ENCODE measurements around the gene GOLGA6C.
A peak's percentile ranks its signal among the peaks of the same experiment; 100 is the strongest.
"Not testable (repeated sequence)": the region's sequence is repeated elsewhere in the genome, so short reads cannot be mapped to it uniquely, and the experiment has no call there.

GOLGA6C gene

DNA sequence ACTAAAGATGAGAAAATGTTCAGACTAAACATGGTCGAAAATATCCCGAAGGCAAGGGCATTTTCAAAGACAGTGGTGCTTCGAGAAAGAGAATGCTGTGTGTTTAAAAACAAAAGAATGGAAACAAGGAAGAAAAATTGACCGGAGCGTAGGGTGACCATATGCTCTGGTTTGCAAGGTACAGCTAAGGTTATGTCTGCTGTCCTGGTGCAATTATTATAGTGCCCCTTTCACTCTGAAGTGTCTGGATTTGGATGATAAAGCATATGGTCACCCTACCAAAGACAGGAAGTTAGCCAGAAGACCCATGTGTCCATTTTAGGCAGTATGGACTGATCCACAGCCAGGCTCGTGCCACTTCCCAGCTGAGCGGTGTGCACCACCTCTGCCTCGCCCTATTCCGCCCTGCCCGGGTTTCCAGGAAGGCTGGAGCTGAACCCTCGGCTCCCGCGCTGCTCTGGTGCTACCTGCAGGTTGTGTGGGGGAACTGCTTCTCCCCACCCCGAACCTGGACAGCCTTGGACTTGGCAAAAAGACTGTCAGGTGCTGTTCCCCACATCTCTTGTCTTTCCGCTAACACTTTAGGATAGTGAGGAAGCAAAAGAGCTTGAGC, 49.8 kb downstream of the GOLGA6C start:
- no peak overlapping the region for H3K27ac ChIP-seq
- TF ChIP-seq, protein P1, sequence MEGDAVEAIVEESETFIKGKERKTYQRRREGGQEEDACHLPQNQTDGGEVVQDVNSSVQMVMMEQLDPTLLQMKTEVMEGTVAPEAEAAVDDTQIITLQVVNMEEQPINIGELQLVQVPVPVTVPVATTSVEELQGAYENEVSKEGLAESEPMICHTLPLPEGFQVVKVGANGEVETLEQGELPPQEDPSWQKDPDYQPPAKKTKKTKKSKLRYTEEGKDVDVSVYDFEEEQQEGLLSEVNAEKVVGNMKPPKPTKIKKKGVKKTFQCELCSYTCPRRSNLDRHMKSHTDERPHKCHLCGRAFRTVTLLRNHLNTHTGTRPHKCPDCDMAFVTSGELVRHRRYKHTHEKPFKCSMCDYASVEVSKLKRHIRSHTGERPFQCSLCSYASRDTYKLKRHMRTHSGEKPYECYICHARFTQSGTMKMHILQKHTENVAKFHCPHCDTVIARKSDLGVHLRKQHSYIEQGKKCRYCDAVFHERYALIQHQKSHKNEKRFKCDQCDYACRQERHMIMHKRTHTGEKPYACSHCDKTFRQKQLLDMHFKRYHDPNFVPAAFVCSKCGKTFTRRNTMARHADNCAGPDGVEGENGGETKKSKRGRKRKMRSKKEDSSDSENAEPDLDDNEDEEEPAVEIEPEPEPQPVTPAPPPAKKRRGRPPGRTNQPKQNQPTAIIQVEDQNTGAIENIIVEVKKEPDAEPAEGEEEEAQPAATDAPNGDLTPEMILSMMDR (conservative IDR thresholded peaks at IDR 0.05), result peak; percentile 42

DNA sequence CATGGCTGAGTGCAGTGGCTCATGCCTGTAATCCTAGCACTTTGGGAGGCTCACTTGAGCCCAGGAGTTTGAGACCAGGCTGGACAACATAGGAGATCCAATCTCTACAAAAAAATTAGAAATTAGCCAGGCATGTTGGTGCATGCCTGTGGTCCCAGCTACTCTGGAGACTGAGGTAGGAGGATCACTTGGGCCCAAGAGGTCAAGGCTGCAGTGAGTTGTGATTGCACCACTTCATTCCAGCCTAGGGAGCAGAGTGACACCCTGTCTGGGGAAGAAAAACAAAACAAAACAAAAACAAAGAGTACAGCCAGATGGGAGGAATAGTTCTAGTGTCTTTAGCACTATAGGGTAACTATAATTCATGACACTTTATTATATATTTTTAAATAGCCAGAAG, 51.6 kb downstream of the GOLGA6C start:
- H3K27ac ChIP-seq, result no peak overlapping the region
- TF ChIP-seq, protein P1 (conservative IDR thresholded peaks at IDR 0.05), result no peak

DNA sequence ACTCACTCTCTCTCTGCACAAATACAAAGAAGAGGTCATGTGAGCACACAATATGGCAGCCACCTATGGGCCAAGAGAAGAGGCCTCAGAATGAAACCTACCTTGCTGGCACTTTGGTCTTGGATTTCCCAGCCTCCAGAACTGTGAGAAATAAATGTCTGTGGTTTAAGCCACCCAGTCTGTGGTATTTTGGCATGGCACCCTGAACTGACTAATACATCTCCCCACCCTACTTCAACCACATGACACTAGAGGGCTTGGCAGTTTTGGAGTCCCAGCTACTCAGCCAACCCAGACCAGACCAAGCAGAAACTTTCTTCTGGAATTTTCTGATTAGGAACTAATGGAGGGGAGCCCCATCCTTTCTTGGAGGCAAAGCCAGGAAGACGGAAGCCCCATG, 54.4 kb downstream of the GOLGA6C start:
- not testable (repeated sequence) for H3K27ac ChIP-seq

DNA sequence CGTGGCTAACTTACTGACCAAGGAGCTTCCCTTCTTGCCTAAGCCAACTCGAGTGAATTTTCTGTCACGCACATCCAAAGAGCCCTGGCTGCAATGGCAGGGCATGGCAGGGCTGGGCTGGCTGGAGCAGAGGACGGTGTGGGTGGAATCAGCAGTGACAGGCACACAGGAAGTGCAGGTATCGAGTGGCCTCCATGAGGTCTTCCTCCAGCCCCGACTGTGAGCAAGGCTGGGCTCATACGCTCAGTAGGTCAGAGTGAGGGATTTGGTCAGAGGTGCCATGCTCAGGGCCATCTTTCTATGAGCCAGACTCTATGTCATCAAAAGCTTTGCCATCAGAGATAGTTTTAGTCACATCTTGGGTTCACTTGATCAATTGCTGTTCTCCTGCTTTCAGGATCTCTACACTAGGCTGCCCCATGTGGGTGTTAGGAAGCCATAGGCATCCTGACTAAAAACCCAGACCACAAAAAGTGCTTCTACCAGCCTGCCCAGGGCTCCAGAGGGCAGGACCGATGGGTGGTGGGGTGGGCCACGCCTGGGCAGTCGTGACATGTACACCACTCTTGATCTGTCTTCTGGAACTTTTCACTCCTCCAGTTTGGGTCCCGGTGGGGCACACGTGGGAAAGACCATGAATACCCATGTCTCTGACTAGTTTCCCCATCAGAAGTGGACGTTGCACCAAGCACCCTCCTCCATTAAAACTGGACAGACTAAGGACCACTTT, 55.1 kb downstream of the GOLGA6C start:
- TF ChIP-seq, protein P1 (conservative IDR thresholded peaks at IDR 0.05), result no peak
- no peak overlapping the region for H3K27ac ChIP-seq

DNA sequence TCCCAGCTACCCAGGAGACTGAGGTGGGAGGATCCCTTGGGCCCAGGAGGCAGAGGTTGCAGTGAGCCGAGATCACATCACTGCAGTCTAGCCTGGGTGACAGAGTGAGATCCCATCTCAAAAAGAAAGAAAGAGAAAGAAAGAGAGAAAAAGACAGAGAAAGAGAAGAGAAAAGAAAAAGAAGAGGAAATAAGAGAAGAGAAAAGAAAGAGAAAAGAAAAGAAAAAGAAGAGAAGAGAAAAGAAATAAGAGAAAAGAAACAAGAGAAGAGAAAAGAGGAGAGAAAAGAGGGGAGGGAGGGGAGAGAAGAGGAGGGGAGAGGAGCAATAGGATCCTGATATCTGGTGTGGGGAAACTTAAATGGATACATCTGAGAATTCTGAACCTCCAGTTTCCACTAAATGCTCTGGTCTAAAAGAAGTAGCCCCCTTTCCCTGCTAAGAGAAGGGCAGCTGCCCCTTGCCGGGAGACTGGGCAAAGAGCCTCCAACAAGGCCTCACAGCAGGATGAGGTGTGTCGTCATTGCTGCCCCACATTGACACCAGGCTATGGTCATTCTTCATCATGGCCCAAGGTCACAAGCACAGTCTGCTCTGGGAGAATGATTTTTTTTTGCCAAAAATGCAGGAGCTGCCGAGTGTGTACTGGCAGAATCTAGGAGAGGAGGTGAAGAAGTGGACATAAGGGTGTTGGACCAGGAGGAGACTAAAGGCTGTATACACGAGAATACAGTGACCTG, 56.6 kb downstream of the GOLGA6C start:
- no peak overlapping the region for H3K27ac ChIP-seq
- TF ChIP-seq, protein P1 (conservative IDR thresholded peaks at IDR 0.05), result no peak

DNA sequence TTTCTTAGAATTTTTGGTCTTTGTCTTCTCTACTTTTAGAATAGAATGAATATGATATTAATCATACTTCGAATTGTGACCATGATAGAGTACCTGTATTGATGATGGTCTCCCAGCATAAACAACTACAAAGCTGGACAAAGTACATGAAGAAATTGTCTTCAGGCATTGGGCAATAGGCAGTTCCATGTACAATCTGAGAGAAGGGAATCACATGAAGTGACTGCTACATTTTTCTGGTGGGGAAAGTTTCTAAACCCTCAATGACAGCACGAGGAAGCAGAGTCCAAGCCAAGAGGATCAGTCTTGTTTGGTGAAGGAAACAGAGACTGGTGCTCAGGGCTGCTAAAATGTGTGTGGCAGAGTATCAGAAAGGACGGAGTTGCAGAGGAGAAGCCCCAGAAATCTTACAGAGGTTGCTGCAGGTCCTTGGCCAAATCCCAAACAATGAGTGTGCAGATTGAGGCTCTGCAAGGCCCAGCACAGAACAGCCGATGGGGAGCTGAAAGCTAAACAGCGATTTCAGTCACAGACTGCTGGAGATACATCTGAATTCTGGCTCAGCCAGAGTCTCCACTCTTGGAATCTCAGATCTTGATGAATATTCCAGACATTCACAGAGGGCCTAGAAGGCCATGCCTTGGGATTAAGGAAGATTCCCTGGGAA, 61.2 kb downstream of the GOLGA6C start:
- H3K27ac ChIP-seq, result not testable (repeated sequence)
